HepG2 (cell line): ENCODE measurements around the gene TPD52L2. TPM values are rescaled to one million over a fixed set of nuclear protein-coding genes. Genes with fewer than 3 reads are reported as not detected.

Source experiments
- ETS1 ChIP-seq: sonication (generic); formaldehyde crosslinking; IDR thresholded peaks from 2 replicates; pipeline ENCODE4 v1.4.0; 2020; ENCODE audit warnings: missing genetic modification reagents
- HMGXB3 ChIP-seq: sonication (generic); formaldehyde crosslinking; IDR thresholded peaks from 2 replicates; pipeline ENCODE4 v1.4.0; 2020; ENCODE audit warnings: missing genetic modification reagents, borderline replicate concordance
- IRF1 ChIP-seq: sonication (generic); formaldehyde crosslinking; IDR thresholded peaks from 2 replicates; pipeline ENCODE4 v1.4.0; 2020; ENCODE audit warnings: low read depth, mild to moderate bottlenecking, missing genetic modification reagents
- KDM6A ChIP-seq: IDR thresholded peaks from 2 replicates; pipeline ENCODE4 v1.6.1; 2016; ENCODE audit warnings: low read depth
- MYPOP ChIP-seq: sonication (generic); formaldehyde crosslinking; IDR thresholded peaks from 2 replicates; pipeline ENCODE4 v1.8.1; 2023; ENCODE audit warnings: mild to moderate bottlenecking, moderate library complexity, missing genetic modification reagents
- NR2C2 ChIP-seq: sonication (generic); formaldehyde crosslinking; IDR thresholded peaks from 2 replicates; pipeline ENCODE4 v1.4.0; 2020; ENCODE audit warnings: missing genetic modification reagents, mild to moderate bottlenecking, moderate library complexity, borderline replicate concordance
- REST ChIP-seq, 2 experiments: IDR thresholded peaks; 2 replicates each; pipeline ENCODE4 v1.6.1; 2011 to 2012; ENCODE audit warnings: low read length in 2 of 2, borderline replicate concordance in 1 of 2, low read depth in 1 of 2, mild to moderate bottlenecking in 1 of 2, moderate library complexity in 1 of 2
- SNAPC2 ChIP-seq: sonication (generic); formaldehyde crosslinking; IDR thresholded peaks from 2 replicates; pipeline ENCODE4 v1.8.1; 2022; ENCODE audit warnings: mild to moderate bottlenecking, missing genetic modification reagents
- SRSF4 ChIP-seq: fragments of 200-400 bp; formaldehyde crosslinking; IDR thresholded peaks from one replicate; pipeline ENCODE4 v1.6.1; 2018; ENCODE audit warnings: mild to moderate bottlenecking, low read depth, low read length, moderate library complexity; ENCODE audit not compliant: poor library complexity, severe bottlenecking
- TCF12 ChIP-seq, 2 experiments: fragments of 450-650 bp in 1 of 2; sonication (generic) in 1 of 2; formaldehyde crosslinking in 1 of 2; IDR thresholded peaks; 2 replicates each; pipeline versions ENCODE4 v1.6.1 to v1.8.0; 2017 to 2022; ENCODE audit warnings: antibody characterized with exemption in 1 of 2, mild to moderate bottlenecking in 1 of 2, missing genetic modification reagents in 1 of 2, moderate library complexity in 1 of 2
- YEATS4 ChIP-seq: sonication (generic); formaldehyde crosslinking; IDR thresholded peaks from 2 replicates; pipeline ENCODE4 v1.4.0; 2020; ENCODE audit warnings: missing genetic modification reagents, borderline replicate concordance
- ZBTB14 ChIP-seq: sonication (generic); formaldehyde crosslinking; IDR thresholded peaks from 2 replicates; pipeline ENCODE4 v1.4.0; 2020; ENCODE audit warnings: missing genetic modification reagents
- ZNF20 ChIP-seq: sonication (generic); formaldehyde crosslinking; IDR thresholded peaks from 2 replicates; pipeline ENCODE4 v1.4.0; 2020; ENCODE audit warnings: mild to moderate bottlenecking, moderate library complexity, missing genetic modification reagents
- ZNF207 ChIP-seq: fragments of 450-650 bp; IDR thresholded peaks from 2 replicates; pipeline ENCODE4 v1.6.1; 2016; ENCODE audit warnings: antibody characterized with exemption, borderline replicate concordance
- ZNF354B ChIP-seq: sonication (generic); formaldehyde crosslinking; IDR thresholded peaks from 2 replicates; pipeline ENCODE4 v1.8.0; 2022; ENCODE audit warnings: mild to moderate bottlenecking, missing genetic modification reagents
- polyA plus RNA-seq, 8 experiments: library from polyadenylated mRNA; depleted of rRNA in 3 of 8; stranded (reverse) in 7 of 8; unstranded in 1 of 8; fragments of >200 nt; fragmentation: Illumina TruSeq in 4 of 8; extraction: Trizol in 4 of 8; gene quantifications; 2 replicates each; pipeline versions ENCODE4 v1.2.1 to v1.2.3, GENCODE V29; 2011 to 2016; ENCODE audit warnings: low read depth in 4 of 8, missing spikeins in 1 of 8, mixed read lengths in 1 of 8; ENCODE audit not compliant: insufficient read depth in 1 of 8
- total RNA-seq, 5 experiments: library from RNA; depleted of rRNA; stranded (reverse); fragments of >200 nt; fragmentation: Illumina TruSeq; extraction: Trizol; gene quantifications; 2 replicates each; pipeline ENCODE4 v1.2.3, GENCODE V29; 2016; ENCODE audit warnings: low read depth in 1 of 5

The TPD52L2 gene
- total and polyA plus RNA-seq, 2 of the 13 experiments (the other 11 are each of a cell fraction or from before 2014, with no cell fraction given), result 156 to 184 TPM

GRCh38 chr20:63846128-63846771 is 18.8 kb upstream of the TPD52L2 start (continued):
- TF ChIP-seq IRF1 (CRISPR knock-in tag), result no peak
- TF ChIP-seq REST (IDR thresholded peaks at IDR 0.05; ENCODE audit: borderline replicate concordance in 1 of 2, low read depth in 1 of 2, low read length in 2 of 2), result no peak
- TF ChIP-seq ZNF207, result no peak
- TF ChIP-seq MYPOP (CRISPR knock-in tag), result no peak
- TF ChIP-seq ZNF20 (CRISPR knock-in tag), result no peak
- TF ChIP-seq ZBTB14 (CRISPR knock-in tag), result no peak
- TF ChIP-seq YEATS4, result no peak
- peak; percentile 66; the same call in 1 of the 2 replicates for TF ChIP-seq KDM6A (CRISPR knock-in tag)
- TF ChIP-seq NR2C2 (CRISPR knock-in tag), result peak; percentile 47; the same call in 1 of the 2 replicates
- TF ChIP-seq ZNF354B (CRISPR knock-in tag), result no peak
- no peak for TF ChIP-seq HMGXB3 (CRISPR knock-in tag)
- TF ChIP-seq ETS1 (CRISPR knock-in tag), result no peak
- no peak for TF ChIP-seq TCF12 (IDR thresholded peaks at IDR 0.05)
- no peak for TF ChIP-seq TCF12 (CRISPR knock-in tag; IDR thresholded peaks at IDR 0.05)
- peak; percentile 61; the same call in 1 of the 2 replicates for TF ChIP-seq SNAPC2 (CRISPR knock-in tag)
- TF ChIP-seq SRSF4, result no peak
